Measurements from ENCODE around the gene GRHPR.

Gene GRHPR

GRCh38 chr9:37442556-37442955, 20.1 kb downstream of the GRHPR start:
- peaks cover 23% of the 10 kb centered on the region for H3K36me3 ChIP-seq (ENCODE audit: control insufficient read depth, insufficient read depth, low read length)
- H3K4me1 ChIP-seq (ENCODE audit: control insufficient read depth, insufficient read depth, low read length) = no peaks in the 10 kb centered on the region
- H3K9ac ChIP-seq (ENCODE audit: low read depth, low read length) = no peak overlapping the region
- no peaks in the 10 kb centered on the region for H3K27me3 ChIP-seq (ENCODE audit: control insufficient read depth, insufficient read depth, low read length)
- H3K9me3 ChIP-seq (ENCODE audit: control insufficient read depth, insufficient read depth, low read length) = no peaks in the 10 kb centered on the region
- no peak overlapping the region for H3K4me3 ChIP-seq (ENCODE audit: low read depth, low read length)

DNA sequence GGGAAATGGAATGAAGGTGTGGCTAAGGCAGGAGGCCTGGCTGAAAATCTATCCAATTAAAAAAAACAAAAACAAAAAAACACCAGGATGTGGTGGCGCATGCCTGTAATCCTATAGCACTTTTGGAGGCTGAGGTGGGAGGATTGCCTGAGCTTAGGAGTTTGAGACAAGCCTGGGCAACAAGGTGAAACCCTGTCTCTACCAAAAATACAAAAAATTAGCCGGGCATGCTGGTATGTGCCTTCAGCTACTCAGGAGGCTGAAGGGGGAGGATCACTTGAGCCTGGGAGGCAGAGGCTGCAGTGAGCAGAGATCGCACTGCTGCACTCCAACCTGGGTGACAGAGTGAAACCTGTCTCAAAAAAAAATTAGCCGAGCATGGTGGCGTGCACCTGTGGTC, 21.1 kb downstream of the GRHPR start:
- Histone ChIP-seq H3K36me3 (ENCODE audit: control insufficient read depth, insufficient read depth, low read length) (peaks cover 20% of the 10 kb centered on the region), H3K9me3 (ENCODE audit: control insufficient read depth, insufficient read depth, low read length) (no peaks in the 10 kb centered on the region), H3K9ac (ENCODE audit: low read depth, low read length) (no peak overlapping the region), H3K4me1 (ENCODE audit: control insufficient read depth, insufficient read depth, low read length) (no peaks in the 10 kb centered on the region), H3K27me3 (ENCODE audit: control insufficient read depth, insufficient read depth, low read length) (no peaks in the 10 kb centered on the region), H3K4me3 (ENCODE audit: low read depth, low read length) (no peak overlapping the region)

DNA sequence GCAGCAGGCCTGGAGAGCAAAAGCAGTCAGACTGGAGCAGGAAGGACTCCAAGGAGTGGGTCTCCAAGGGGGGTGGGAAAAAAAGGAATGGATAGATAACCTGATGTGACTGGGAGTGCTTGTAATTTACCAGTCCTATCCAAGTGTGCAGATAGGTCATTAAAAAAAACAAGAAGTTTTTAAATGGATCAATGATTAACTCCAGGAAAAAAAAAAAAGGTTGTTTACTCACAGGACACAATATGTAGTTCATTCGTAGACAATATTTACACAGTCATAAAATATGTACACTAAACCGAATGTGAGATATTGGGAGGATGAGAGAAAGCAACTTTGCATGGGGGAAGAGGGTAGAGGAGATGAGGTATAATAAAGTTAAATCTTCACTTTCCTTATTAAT, 22.4 kb downstream of the GRHPR start:
- no peak overlapping the region for H3K9ac ChIP-seq (ENCODE audit: low read depth, low read length)
- H3K27me3 ChIP-seq (ENCODE audit: control insufficient read depth, insufficient read depth, low read length) = no peaks in the 10 kb centered on the region
- no peaks in the 10 kb centered on the region for H3K4me1 ChIP-seq (ENCODE audit: control insufficient read depth, insufficient read depth, low read length)

GRCh38 chr9:37445832-37446231, 23.3 kb downstream of the GRHPR start:
- Histone ChIP-seq H3K36me3 (ENCODE audit: control insufficient read depth, insufficient read depth, low read length) (peaks cover 13% of the 10 kb centered on the region), H3K9me3 (ENCODE audit: control insufficient read depth, insufficient read depth, low read length) (no peaks in the 10 kb centered on the region), H3K4me1 (ENCODE audit: control insufficient read depth, insufficient read depth, low read length) (no peaks in the 10 kb centered on the region), H3K9ac (ENCODE audit: low read depth, low read length) (no peak overlapping the region), H3K4me3 (ENCODE audit: low read depth, low read length) (no peak overlapping the region), H3K27me3 (ENCODE audit: control insufficient read depth, insufficient read depth, low read length) (no peaks in the 10 kb centered on the region)

More for the DNA sequence above, 22.4 kb downstream of the GRHPR start:
- peaks cover 20% of the 10 kb centered on the region for H3K36me3 ChIP-seq (ENCODE audit: control insufficient read depth, insufficient read depth, low read length)
- no peak overlapping the region for H3K4me3 ChIP-seq (ENCODE audit: low read depth, low read length)
- no peaks in the 10 kb centered on the region for H3K9me3 ChIP-seq (ENCODE audit: control insufficient read depth, insufficient read depth, low read length)

DNA sequence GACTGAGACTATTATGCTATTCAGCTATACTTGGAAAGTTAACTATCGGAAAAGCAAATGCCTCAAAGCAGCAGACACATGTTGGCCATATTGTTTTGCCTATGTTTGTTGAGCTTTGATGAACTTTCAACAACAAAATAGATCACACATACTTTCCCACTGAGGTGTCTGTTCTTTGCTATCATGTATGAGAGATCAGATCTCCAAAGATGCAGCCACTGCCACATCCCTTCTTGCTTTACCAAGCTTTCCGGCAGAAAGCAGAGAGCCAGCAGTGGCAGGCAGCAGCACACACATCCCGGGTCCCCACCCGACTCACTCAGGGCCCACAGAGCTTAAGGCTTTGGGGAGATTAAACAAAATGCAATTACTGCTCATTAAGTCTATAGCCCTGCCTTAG, 23.9 kb downstream of the GRHPR start:
- Histone ChIP-seq H3K4me1 (ENCODE audit: control insufficient read depth, insufficient read depth, low read length) (no peaks in the 10 kb centered on the region), H3K9me3 (ENCODE audit: control insufficient read depth, insufficient read depth, low read length) (no peaks in the 10 kb centered on the region), H3K9ac (ENCODE audit: low read depth, low read length) (no peak overlapping the region), H3K4me3 (ENCODE audit: low read depth, low read length) (no peak overlapping the region), H3K36me3 (ENCODE audit: control insufficient read depth, insufficient read depth, low read length) (peaks cover 9% of the 10 kb centered on the region), H3K27me3 (ENCODE audit: control insufficient read depth, insufficient read depth, low read length) (no peaks in the 10 kb centered on the region)

- H3K4me1 ChIP-seq (ENCODE audit: control insufficient read depth, insufficient read depth, low read length) = no peaks in the 10 kb centered on the region
- H3K4me3 ChIP-seq (ENCODE audit: low read depth, low read length) = no peak overlapping the region
- no peaks in the 10 kb centered on the region for H3K9me3 ChIP-seq (ENCODE audit: control insufficient read depth, insufficient read depth, low read length)
- H3K36me3 ChIP-seq (ENCODE audit: control insufficient read depth, insufficient read depth, low read length) = peaks cover 2% of the 10 kb centered on the region
- no peaks in the 10 kb centered on the region for H3K27me3 ChIP-seq (ENCODE audit: control insufficient read depth, insufficient read depth, low read length)
- no peak overlapping the region for H3K9ac ChIP-seq (ENCODE audit: low read depth, low read length)
These were observed 24.6 kb downstream of the GRHPR start for GRCh38 chr9:37447111-37447510.

DNA sequence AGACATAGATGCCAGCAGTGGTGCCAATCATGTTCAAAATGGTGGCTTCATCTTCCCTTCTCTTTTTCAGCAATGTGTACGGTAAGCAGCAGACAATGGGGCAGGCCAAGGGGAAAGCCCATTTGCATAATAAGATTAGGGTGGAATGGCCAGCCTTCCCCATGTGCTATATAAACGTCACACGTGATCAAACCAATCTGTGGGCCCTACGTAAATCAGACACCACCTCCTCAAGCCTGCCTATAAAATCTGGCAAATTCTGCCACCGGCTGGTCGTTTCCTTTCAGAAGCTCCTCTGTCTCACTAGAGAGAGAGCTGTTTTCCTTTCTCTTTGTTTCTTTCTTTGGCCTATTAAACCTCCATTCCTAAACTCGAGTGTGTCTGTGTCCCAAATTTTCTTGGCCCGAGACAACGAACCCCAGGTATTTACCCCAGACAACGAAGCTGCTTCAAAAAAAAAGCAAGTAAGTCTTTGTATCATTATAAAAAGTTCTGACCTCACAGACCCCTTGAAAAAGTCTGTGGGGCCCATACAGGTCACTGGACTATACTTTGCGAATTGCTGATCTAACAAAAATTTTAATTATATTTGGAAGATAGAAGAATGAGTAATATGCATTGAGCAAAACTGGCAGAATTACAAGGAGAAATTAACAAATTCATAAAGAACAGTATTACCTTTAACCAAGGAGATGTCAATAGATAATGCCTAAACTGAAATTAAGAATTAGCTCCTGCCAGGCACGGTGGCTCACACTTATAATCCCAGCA, 27.6 kb downstream of the GRHPR start:
- Histone ChIP-seq H3K4me1 (ENCODE audit: control insufficient read depth, insufficient read depth, low read length) (no peaks in the 10 kb centered on the region), H3K27me3 (ENCODE audit: control insufficient read depth, insufficient read depth, low read length) (no peaks in the 10 kb centered on the region), H3K9ac (ENCODE audit: low read depth, low read length) (no peak overlapping the region), H3K9me3 (ENCODE audit: control insufficient read depth, insufficient read depth, low read length) (no peaks in the 10 kb centered on the region), H3K36me3 (ENCODE audit: control insufficient read depth, insufficient read depth, low read length) (no peaks in the 10 kb centered on the region), H3K4me3 (ENCODE audit: low read depth, low read length) (no peak overlapping the region)

- Histone ChIP-seq H3K27me3 (ENCODE audit: control insufficient read depth, insufficient read depth, low read length) (no peaks in the 10 kb centered on the region), H3K36me3 (ENCODE audit: control insufficient read depth, insufficient read depth, low read length) (no peaks in the 10 kb centered on the region), H3K4me1 (ENCODE audit: control insufficient read depth, insufficient read depth, low read length) (peaks cover 4% of the 10 kb centered on the region), H3K9ac (ENCODE audit: low read depth, low read length) (no peak overlapping the region), H3K4me3 (ENCODE audit: low read depth, low read length) (no peak overlapping the region), H3K9me3 (ENCODE audit: control insufficient read depth, insufficient read depth, low read length) (no peaks in the 10 kb centered on the region)
These were observed 29.1 kb downstream of the GRHPR start for GRCh38 chr9:37451628-37452027.

- Histone ChIP-seq H3K4me1 (ENCODE audit: control insufficient read depth, insufficient read depth, low read length) (peaks cover 10% of the 10 kb centered on the region), H3K36me3 (ENCODE audit: control insufficient read depth, insufficient read depth, low read length) (no peaks in the 10 kb centered on the region), H3K27me3 (ENCODE audit: control insufficient read depth, insufficient read depth, low read length) (no peaks in the 10 kb centered on the region), H3K9ac (ENCODE audit: low read depth, low read length) (no peak overlapping the region), H3K9me3 (ENCODE audit: control insufficient read depth, insufficient read depth, low read length) (no peaks in the 10 kb centered on the region), H3K4me3 (ENCODE audit: low read depth, low read length) (no peak overlapping the region)
These were observed 30.1 kb downstream of the GRHPR start for GRCh38 chr9:37452611-37453010.

DNA sequence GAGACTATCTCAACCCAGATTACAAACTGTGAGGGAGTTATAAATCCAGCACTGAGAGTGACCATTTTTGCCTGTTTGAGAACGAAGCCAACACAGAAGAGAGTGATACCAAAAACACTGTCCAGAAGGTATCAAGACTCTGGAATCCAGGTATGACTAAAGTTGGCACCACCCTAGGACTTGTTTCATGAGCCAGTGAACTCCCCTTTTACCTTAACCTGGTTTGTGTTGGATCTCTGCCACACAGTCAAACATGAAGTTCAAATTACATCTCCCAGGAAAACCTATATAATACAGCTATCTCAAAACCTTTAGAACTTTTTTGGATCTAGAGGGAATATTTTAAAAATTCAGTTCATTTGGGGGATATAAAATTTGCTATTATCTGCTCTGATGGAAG, 31.3 kb downstream of the GRHPR start:
- H3K27me3 ChIP-seq (ENCODE audit: control insufficient read depth, insufficient read depth, low read length) = no peaks in the 10 kb centered on the region

GRCh38 chr9:37454238-37454637, 31.7 kb downstream of the GRHPR start:
- Histone ChIP-seq H3K36me3 (ENCODE audit: control insufficient read depth, insufficient read depth, low read length) (no peaks in the 10 kb centered on the region), H3K4me3 (ENCODE audit: low read depth, low read length) (no peak overlapping the region)

More for the DNA sequence above, 31.3 kb downstream of the GRHPR start:
- H3K36me3 ChIP-seq (ENCODE audit: control insufficient read depth, insufficient read depth, low read length) = no peaks in the 10 kb centered on the region
- H3K4me1 ChIP-seq (ENCODE audit: control insufficient read depth, insufficient read depth, low read length) = peaks cover 10% of the 10 kb centered on the region
- no peaks in the 10 kb centered on the region for H3K9me3 ChIP-seq (ENCODE audit: control insufficient read depth, insufficient read depth, low read length)
- no peak overlapping the region for H3K9ac ChIP-seq (ENCODE audit: low read depth, low read length)
- no peak overlapping the region for H3K4me3 ChIP-seq (ENCODE audit: low read depth, low read length)

DNA sequence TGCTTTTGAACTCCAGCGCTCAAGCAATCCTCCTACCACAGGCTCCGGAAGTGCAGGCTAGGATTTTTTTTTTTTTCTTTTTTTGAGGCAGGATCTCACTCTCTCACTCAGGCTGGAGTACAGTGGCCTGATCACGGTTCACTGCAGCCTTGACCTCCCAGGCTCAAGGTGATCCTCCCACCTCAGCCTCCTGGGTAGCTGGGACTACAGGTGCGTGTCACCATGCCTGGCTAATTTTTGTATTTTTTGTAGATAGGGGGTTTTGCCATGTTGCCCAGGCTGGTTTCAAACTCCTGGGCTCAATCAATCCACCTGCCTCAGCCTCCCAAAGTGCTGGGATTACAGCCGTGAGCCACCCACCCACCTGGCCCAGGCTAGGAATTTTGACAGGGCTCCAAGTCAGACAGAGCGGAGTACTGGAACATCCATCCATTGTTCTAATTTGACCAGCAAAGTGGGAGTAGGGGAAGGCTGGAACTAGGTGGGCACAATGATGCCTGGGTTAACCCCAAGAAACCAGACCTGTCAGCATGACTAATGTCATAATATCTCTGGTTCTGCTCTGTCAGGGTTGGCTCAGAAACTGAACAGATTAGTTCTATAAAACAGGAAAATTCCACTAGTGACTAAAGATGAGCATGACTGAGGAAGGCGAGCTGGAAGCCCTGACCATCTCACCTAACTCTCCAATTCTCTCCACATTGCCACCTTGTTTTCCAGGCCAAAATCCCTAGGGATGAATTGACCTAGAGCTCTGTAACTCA, 33.6 kb downstream of the GRHPR start:
- H3K9me3 ChIP-seq (ENCODE audit: control insufficient read depth, insufficient read depth, low read length) = no peaks in the 10 kb centered on the region
- H3K9ac ChIP-seq (ENCODE audit: low read depth, low read length) = no peak overlapping the region
- no peaks in the 10 kb centered on the region for H3K27me3 ChIP-seq (ENCODE audit: control insufficient read depth, insufficient read depth, low read length)
- H3K4me1 ChIP-seq (ENCODE audit: control insufficient read depth, insufficient read depth, low read length) = peaks cover 10% of the 10 kb centered on the region
- H3K4me3 ChIP-seq (ENCODE audit: low read depth, low read length) = no peak overlapping the region
- no peaks in the 10 kb centered on the region for H3K36me3 ChIP-seq (ENCODE audit: control insufficient read depth, insufficient read depth, low read length)

More at GRCh38 chr9:37454238-37454637, 31.7 kb downstream of the GRHPR start:
- Histone ChIP-seq H3K9me3 (ENCODE audit: control insufficient read depth, insufficient read depth, low read length) (no peaks in the 10 kb centered on the region), H3K4me1 (ENCODE audit: control insufficient read depth, insufficient read depth, low read length) (peaks cover 10% of the 10 kb centered on the region), H3K9ac (ENCODE audit: low read depth, low read length) (no peak overlapping the region), H3K27me3 (ENCODE audit: control insufficient read depth, insufficient read depth, low read length) (no peaks in the 10 kb centered on the region)

Measured in iPS-15b (cell line).